Vagina (tissue), 2 donors: ENCODE data around the gene LRSAM1. TPM values are rescaled to one million over a fixed set of nuclear protein-coding genes. Genes with fewer than 3 reads are reported as not detected.

Experiments
- DNase-seq, 2 donors: peaks; one replicate each; pipeline ENCODE4 v3.0.0-alpha.2; 2017; ENCODE audit errors: extremely low spot score in 2 of 2
- H3K27ac ChIP-seq: fragments of 200-600 bp; sonication (generic); one replicate; pipeline ENCODE4 v1.5.1; 2019
- H3K27me3 ChIP-seq: fragments of 200-600 bp; sonication (generic); one replicate; pipeline ENCODE4 v1.5.1; 2019
- H3K36me3 ChIP-seq, 2 donors: fragments of 200-600 bp; sonication (generic); one replicate each; pipeline ENCODE4 v1.5.1; 2017 to 2019
- H3K4me1 ChIP-seq: fragments of 200-600 bp; sonication (generic); one replicate; pipeline ENCODE4 v1.5.1; 2019
- H3K4me3 ChIP-seq, 2 donors: fragments of 200-600 bp; sonication (generic); 1 replicate in 1 of 2; 2 replicates in 1 of 2; pipeline ENCODE4 v1.5.1; 2016 to 2019
- H3K9me3 ChIP-seq: fragments of 200-600 bp; sonication (generic); one replicate; pipeline ENCODE4 v1.5.1; 2019
- POLR2A ChIP-seq, 2 donors: fragments of 450-650 bp; IDR thresholded peaks; one replicate each; pipeline ENCODE4 v1.6.1; 2017; ENCODE audit warnings: antibody characterized with exemption in 2 of 2, mild to moderate bottlenecking in 2 of 2, moderate library complexity in 2 of 2
- POLR2AphosphoS5 ChIP-seq, 2 donors: sonication (generic); formaldehyde crosslinking; IDR thresholded peaks; one replicate each; pipeline ENCODE4 v1.9.0; 2017; ENCODE audit warnings: antibody characterized with exemption in 2 of 2, mild to moderate bottlenecking in 2 of 2, low read depth in 1 of 2; ENCODE audit not compliant: insufficient read depth in 1 of 2
- intact Hi-C: fragments of 100-400 bp; cut with DNase I; formaldehyde crosslinking; loops from one replicate; pipeline ENCODE4 v1.15.1; 2023
- total RNA-seq: library from RNA; depleted of rRNA; stranded (reverse); fragments of >200 nt; gene quantifications from one replicate; pipeline ENCODE4 v1.2.3, GENCODE V29; 2016
- TF ChIP-seq, protein P1 (sequence below), 3 experiments: fragments of 450-650 bp in 2 of 3; fragments of 200-600 bp in 1 of 3; sonication (generic) in 1 of 3; IDR thresholded peaks; one replicate each; pipeline ENCODE4 v1.5.1; 2017 to 2019; ENCODE audit warnings: antibody characterized with exemption in 3 of 3, mild to moderate bottlenecking in 2 of 3, moderate library complexity in 2 of 3

The LRSAM1 gene
- total RNA-seq, 1 donor from 2014 or later, result 30.0 TPM

DNA sequence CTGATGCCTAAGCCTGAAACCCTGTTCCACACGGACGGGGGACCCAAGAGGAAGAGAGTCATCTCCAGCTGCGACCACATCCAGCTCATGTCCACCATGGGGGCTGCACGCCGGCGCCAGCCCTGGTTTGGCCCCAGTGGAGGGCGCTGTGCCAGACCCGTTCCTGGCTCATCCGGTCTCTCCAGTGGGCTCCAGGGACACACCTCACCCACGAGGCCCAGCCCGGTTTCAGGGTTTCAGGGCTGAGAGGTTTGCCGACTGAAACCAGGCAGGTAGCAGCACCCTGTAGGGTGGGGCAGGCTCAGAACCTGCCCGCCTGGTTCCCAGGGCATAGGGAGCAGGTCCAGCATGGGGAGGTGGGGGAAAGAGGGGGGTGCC lies 89.3 kb downstream of the LRSAM1 start:
- Histone ChIP-seq H3K4me3 (no peak overlapping the region), H3K36me3 (no peaks in the 10 kb centered on the region), H3K9me3 (no peaks in the 10 kb centered on the region), H3K27ac (peak overlapping the region; percentile 95), H3K4me1 (peaks cover 98% of the 10 kb centered on the region), H3K27me3 (no peaks in the 10 kb centered on the region)
- TF ChIP-seq POLR2A (IDR thresholded peaks at IDR 0.05), result no peak
- TF ChIP-seq, protein P1, sequence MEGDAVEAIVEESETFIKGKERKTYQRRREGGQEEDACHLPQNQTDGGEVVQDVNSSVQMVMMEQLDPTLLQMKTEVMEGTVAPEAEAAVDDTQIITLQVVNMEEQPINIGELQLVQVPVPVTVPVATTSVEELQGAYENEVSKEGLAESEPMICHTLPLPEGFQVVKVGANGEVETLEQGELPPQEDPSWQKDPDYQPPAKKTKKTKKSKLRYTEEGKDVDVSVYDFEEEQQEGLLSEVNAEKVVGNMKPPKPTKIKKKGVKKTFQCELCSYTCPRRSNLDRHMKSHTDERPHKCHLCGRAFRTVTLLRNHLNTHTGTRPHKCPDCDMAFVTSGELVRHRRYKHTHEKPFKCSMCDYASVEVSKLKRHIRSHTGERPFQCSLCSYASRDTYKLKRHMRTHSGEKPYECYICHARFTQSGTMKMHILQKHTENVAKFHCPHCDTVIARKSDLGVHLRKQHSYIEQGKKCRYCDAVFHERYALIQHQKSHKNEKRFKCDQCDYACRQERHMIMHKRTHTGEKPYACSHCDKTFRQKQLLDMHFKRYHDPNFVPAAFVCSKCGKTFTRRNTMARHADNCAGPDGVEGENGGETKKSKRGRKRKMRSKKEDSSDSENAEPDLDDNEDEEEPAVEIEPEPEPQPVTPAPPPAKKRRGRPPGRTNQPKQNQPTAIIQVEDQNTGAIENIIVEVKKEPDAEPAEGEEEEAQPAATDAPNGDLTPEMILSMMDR (IDR thresholded peaks at IDR 0.05), result no peak
- TF ChIP-seq POLR2AphosphoS5 (IDR thresholded peaks at IDR 0.05; ENCODE audit: insufficient read depth in 1 of 2, low read depth in 1 of 2), result peak; percentile 12 to 40
- intact Hi-C loops, result no loop called here
- no peak for DNase-seq

DNA sequence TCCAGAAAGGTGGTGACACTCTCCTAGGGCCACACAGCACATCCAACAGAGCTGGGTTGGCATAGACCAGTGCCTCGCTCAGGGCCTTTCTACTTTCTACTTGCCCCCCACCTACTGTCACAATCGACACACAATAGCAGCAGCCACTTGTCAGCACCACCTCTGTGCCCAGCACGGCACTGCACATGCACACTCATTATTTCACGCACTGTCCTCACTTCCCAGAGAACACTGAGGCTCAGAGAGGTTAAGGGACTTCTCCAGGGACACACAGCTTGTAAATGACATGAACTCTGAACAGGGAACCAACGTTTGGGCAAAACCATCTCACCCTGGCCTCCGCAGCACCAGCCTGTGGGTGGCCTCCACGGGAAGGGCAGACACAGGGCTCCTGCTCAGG lies 89.9 kb downstream of the LRSAM1 start:
- H3K4me3 ChIP-seq, result no peak overlapping the region
- H3K36me3 ChIP-seq, result no peaks in the 10 kb centered on the region
- H3K4me1 ChIP-seq, result peaks cover 98% of the 10 kb centered on the region
- peak overlapping the region; percentile 95 for H3K27ac ChIP-seq
- intact Hi-C loops, result no loop called here
- no peaks in the 10 kb centered on the region for H3K27me3 ChIP-seq
- DNase-seq, result no peak
- TF ChIP-seq POLR2A (IDR thresholded peaks at IDR 0.05) (no peak), POLR2AphosphoS5 (IDR thresholded peaks at IDR 0.05; ENCODE audit: insufficient read depth in 1 of 2, low read depth in 1 of 2) (peak in 1 of 2 donors; percentile 1)
- TF ChIP-seq, protein P1 (IDR thresholded peaks at IDR 0.05), result no peak
- no peaks in the 10 kb centered on the region for H3K9me3 ChIP-seq

- H3K9me3 ChIP-seq, result no peaks in the 10 kb centered on the region
- no peak for DNase-seq
- TF ChIP-seq POLR2AphosphoS5 (IDR thresholded peaks at IDR 0.05; ENCODE audit: insufficient read depth in 1 of 2, low read depth in 1 of 2) (peak in 1 of 2 donors; percentile 28), POLR2A (IDR thresholded peaks at IDR 0.05) (no peak)
- TF ChIP-seq, protein P1 (IDR thresholded peaks at IDR 0.05), result no peak
- no peaks in the 10 kb centered on the region for H3K36me3 ChIP-seq
- H3K4me1 ChIP-seq, result peaks cover 98% of the 10 kb centered on the region
- no peaks in the 10 kb centered on the region for H3K27me3 ChIP-seq
- H3K27ac ChIP-seq, result peak overlapping the region; percentile 95
- intact Hi-C loops, result no loop called here
- H3K4me3 ChIP-seq, result no peak overlapping the region
Measured at GRCh38 chr9:127541865-127542264, 90.6 kb downstream of the LRSAM1 start.

- no peak overlapping the region for H3K4me3 ChIP-seq
- no peak for DNase-seq
- no peaks in the 10 kb centered on the region for H3K9me3 ChIP-seq
- H3K27ac ChIP-seq, result peak overlapping the region; percentile 95
- peaks cover 97% of the 10 kb centered on the region for H3K4me1 ChIP-seq
- no peak for TF ChIP-seq POLR2A (IDR thresholded peaks at IDR 0.05)
- TF ChIP-seq, protein P1 (IDR thresholded peaks at IDR 0.05), result no peak
- no peaks in the 10 kb centered on the region for H3K27me3 ChIP-seq
- intact Hi-C loops, result no loop called here
- H3K36me3 ChIP-seq, result no peaks in the 10 kb centered on the region
Measured at GRCh38 chr9:127543221-127543620, 91.9 kb downstream of the LRSAM1 start.

DNA sequence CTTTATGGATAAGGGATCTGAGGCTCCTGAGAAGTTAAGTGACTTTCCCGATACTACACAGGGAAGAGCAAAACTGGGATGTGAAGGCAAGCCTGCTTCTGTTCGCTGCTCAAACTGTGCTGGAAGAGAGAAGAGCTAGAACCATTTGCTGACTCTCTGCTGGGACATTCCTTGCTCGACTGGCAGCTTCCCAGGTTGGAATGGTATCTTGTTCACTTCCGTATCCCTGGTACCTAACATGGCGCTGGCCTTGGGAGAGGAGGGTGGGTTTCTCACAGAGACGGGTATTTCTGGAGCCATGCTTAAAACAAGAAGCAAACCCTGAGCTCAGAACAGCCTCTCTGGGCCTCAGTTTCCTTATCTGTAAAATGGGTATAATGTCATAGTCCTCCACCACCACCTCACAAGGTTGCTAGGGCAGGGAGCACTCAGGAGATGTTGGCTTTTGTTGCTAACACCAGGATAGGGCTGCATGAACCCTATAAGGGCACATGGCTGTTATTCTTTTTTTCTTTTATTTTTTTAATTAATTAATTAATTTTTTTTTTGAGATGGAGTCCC lies 92.7 kb downstream of the LRSAM1 start:
- TF ChIP-seq POLR2A (IDR thresholded peaks at IDR 0.05) (no peak), POLR2AphosphoS5 (IDR thresholded peaks at IDR 0.05; ENCODE audit: insufficient read depth in 1 of 2, low read depth in 1 of 2) (no peak)
- TF ChIP-seq, protein P1 (IDR thresholded peaks at IDR 0.05), result no peak
- Histone ChIP-seq H3K27me3 (no peaks in the 10 kb centered on the region), H3K36me3 (no peaks in the 10 kb centered on the region), H3K4me1 (peaks cover 99% of the 10 kb centered on the region), H3K4me3 (no peak overlapping the region), H3K9me3 (no peaks in the 10 kb centered on the region), H3K27ac (peak overlapping the region; percentile 95)
- DNase-seq, result no peak
- intact Hi-C loops, result no loop called here
